Vagina (tissue), 2 donors: ENCODE data around the gene TPST1.

ENCODE experiments used
- POLR2A ChIP-seq, 2 donors: fragments of 450-650 bp; IDR thresholded peaks; one replicate each; pipeline ENCODE4 v1.6.1; 2017; ENCODE audit warnings: antibody characterized with exemption in 2 of 2, mild to moderate bottlenecking in 2 of 2, moderate library complexity in 2 of 2
- POLR2AphosphoS5 ChIP-seq, 2 donors: sonication (generic); formaldehyde crosslinking; IDR thresholded peaks; one replicate each; pipeline ENCODE4 v1.9.0; 2017; ENCODE audit warnings: antibody characterized with exemption in 2 of 2, mild to moderate bottlenecking in 2 of 2, low read depth in 1 of 2; ENCODE audit not compliant: insufficient read depth in 1 of 2
- TF ChIP-seq, protein P1 (sequence below), 3 experiments: fragments of 450-650 bp in 2 of 3; fragments of 200-600 bp in 1 of 3; sonication (generic) in 1 of 3; IDR thresholded peaks; one replicate each; pipeline ENCODE4 v1.5.1; 2017 to 2019; ENCODE audit warnings: antibody characterized with exemption in 3 of 3, mild to moderate bottlenecking in 2 of 3, moderate library complexity in 2 of 3

DNA sequence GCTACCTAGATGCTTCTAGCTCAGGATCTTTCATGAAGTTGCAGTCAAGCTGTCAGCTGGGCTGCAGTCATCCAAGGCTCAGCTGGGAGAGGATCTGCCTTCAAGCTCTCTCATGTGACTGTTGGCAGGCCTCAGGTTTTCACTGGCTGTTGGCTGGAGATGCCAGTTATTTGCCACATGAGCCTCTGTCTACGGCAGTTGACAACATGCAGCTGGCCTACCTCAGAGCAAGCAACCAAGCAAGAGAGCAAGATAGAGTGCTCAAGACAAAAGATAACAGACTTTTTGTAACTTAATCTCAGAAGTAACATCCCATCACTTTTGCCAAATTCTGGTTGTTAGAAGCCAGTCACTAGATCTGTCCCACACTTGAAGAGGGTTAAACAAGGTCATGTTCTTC lies 125.8 kb downstream of the TPST1 start:
- TF ChIP-seq, protein P1, sequence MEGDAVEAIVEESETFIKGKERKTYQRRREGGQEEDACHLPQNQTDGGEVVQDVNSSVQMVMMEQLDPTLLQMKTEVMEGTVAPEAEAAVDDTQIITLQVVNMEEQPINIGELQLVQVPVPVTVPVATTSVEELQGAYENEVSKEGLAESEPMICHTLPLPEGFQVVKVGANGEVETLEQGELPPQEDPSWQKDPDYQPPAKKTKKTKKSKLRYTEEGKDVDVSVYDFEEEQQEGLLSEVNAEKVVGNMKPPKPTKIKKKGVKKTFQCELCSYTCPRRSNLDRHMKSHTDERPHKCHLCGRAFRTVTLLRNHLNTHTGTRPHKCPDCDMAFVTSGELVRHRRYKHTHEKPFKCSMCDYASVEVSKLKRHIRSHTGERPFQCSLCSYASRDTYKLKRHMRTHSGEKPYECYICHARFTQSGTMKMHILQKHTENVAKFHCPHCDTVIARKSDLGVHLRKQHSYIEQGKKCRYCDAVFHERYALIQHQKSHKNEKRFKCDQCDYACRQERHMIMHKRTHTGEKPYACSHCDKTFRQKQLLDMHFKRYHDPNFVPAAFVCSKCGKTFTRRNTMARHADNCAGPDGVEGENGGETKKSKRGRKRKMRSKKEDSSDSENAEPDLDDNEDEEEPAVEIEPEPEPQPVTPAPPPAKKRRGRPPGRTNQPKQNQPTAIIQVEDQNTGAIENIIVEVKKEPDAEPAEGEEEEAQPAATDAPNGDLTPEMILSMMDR (IDR thresholded peaks at IDR 0.05): no peak
- TF ChIP-seq POLR2A (IDR thresholded peaks at IDR 0.05) (no peak), POLR2AphosphoS5 (IDR thresholded peaks at IDR 0.05; ENCODE audit: insufficient read depth in 1 of 2, low read depth in 1 of 2) (no peak)
